ENCODE results near the gene SPEF2. TPM values are rescaled to one million over a fixed set of nuclear protein-coding genes. Genes with fewer than 3 reads are reported as not detected.

SPEF2 gene, protein sequence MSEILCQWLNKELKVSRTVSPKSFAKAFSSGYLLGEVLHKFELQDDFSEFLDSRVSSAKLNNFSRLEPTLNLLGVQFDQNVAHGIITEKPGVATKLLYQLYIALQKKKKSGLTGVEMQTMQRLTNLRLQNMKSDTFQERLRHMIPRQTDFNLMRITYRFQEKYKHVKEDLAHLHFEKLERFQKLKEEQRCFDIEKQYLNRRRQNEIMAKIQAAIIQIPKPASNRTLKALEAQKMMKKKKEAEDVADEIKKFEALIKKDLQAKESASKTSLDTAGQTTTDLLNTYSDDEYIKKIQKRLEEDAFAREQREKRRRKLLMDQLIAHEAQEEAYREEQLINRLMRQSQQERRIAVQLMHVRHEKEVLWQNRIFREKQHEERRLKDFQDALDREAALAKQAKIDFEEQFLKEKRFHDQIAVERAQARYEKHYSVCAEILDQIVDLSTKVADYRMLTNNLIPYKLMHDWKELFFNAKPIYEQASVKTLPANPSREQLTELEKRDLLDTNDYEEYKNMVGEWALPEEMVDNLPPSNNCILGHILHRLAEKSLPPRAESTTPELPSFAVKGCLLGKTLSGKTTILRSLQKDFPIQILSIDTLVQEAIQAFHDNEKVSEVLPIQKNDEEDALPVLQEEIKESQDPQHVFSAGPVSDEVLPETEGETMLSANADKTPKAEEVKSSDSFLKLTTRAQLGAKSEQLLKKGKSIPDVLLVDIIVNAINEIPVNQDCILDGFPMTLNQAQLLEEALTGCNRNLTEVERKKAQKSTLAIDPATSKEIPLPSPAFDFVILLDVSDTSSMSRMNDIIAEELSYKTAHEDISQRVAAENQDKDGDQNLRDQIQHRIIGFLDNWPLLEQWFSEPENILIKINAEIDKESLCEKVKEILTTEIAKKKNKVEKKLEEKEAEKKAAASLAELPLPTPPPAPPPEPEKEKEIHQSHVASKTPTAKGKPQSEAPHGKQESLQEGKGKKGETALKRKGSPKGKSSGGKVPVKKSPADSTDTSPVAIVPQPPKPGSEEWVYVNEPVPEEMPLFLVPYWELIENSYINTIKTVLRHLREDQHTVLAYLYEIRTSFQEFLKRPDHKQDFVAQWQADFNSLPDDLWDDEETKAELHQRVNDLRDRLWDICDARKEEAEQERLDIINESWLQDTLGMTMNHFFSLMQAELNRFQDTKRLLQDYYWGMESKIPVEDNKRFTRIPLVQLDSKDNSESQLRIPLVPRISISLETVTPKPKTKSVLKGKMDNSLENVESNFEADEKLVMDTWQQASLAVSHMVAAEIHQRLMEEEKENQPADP (N-terminal part only)
- 1 to 10 TPM; 2.4 to 7.9 TPM for total RNA-seq

DNA sequence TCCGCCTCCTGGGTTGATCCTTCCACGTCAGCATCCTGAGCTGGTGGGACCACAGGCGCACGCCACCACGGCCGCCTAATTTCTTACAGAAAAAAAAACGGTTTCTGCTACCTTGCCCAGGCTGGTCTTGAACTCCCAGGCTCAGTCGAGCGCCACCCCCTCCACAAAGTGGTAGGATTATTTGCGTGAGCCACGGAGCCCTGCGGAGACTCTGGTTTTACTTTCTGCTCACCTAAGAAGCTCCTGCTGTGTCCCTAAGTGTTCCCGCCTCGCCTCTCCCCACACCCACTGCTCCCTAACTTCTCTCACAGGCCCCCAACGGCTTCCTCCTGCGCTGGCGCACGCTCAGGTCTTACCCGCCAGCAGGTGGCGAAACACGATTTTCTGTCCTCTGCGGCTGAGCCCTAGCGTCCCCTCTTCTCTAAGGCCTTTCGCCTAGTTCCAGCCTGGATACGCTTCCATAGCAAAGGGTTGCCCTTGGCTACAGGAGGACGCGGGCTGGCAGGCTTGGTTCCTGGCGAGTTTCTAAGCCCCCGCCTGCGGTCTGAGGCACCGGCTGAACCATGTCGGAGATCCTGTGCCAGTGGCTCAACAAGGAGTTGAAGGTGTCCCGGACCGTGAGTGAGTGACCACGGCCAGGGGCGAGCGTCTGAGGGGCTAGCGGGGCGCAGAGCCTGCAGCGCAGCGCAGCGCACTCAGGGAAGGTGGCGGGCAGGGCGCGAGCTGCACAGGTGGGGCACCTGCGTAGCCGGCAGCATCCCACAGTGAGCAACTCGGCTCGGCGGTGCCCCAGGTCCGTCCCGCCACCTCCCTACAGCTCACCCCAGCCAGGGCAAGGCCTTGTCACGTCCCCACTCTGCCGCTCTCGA, at the start of gene SPEF2:
TSS of gene SPEF2 (plus strand) at position 429 of the 869 bp plus-strand sequence. CDS start at position 564, 135 bp downstream.
- Histone ChIP-seq H3K4me3 (peak within 1 kb of the TSS; percentile 48 to 64), H3K27ac (peak within 1 kb of the TSS; percentile 12 to 16), H3K27me3 (replicated peaks; ENCODE audit: insufficient read depth) (no peaks in the 10 kb centered on the region), H3K36me3 (no peaks in the 10 kb centered on the region), H3K4me1 (replicated peaks) (no peaks in the 10 kb centered on the region), H3K9me3 (no peaks in the 10 kb centered on the region)
- 4% methylated on average over 54 of the region's 55 CpGs for WGBS
- DNase-seq (ENCODE audit: low spot score) = peak; percentile 72
- intact Hi-C loops (cut with DNase I) = loop anchor here (2.0 kb wide), 1 partner anchor 309 kb away; no protein-coding TSS in a partner anchor
- TF ChIP-seq, protein P1, sequence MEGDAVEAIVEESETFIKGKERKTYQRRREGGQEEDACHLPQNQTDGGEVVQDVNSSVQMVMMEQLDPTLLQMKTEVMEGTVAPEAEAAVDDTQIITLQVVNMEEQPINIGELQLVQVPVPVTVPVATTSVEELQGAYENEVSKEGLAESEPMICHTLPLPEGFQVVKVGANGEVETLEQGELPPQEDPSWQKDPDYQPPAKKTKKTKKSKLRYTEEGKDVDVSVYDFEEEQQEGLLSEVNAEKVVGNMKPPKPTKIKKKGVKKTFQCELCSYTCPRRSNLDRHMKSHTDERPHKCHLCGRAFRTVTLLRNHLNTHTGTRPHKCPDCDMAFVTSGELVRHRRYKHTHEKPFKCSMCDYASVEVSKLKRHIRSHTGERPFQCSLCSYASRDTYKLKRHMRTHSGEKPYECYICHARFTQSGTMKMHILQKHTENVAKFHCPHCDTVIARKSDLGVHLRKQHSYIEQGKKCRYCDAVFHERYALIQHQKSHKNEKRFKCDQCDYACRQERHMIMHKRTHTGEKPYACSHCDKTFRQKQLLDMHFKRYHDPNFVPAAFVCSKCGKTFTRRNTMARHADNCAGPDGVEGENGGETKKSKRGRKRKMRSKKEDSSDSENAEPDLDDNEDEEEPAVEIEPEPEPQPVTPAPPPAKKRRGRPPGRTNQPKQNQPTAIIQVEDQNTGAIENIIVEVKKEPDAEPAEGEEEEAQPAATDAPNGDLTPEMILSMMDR (IDR thresholded peaks at IDR 0.05) = peak; percentile 45 to 75 (median 64)
- TF ChIP-seq POLR2AphosphoS5 (IDR thresholded peaks at IDR 0.05) (peak; percentile 52), POLR2A (IDR thresholded peaks at IDR 0.05) (no peak)

DNA sequence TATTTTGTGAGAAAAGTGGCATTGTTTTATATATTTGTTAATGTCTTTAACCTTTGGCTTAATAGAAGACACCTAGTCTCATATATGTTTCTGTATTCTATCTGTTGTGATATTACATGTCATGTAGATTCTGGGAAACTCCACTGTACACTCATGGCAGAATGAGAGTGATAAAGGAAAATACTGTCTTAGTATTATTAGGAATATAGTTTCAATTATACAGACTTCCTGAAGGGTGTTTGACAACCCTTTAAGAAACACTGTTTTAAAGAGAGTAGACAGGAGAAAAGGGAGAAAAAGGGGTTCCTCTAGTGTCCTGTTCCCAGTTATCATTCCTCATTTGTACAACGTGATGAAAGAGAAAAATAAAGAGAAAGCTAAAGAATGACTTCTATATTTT, 42.1 kb upstream of the SPEF2 start:
- no peak overlapping the region for H3K4me3 ChIP-seq
- H3K4me1 ChIP-seq (replicated peaks) = no peaks in the 10 kb centered on the region
- 63% methylated on average over 1 of the region's 1 CpG for WGBS
- intact Hi-C loops (cut with DNase I) = no loop called here
- no peaks in the 10 kb centered on the region for H3K27me3 ChIP-seq (replicated peaks; ENCODE audit: insufficient read depth)
- H3K27ac ChIP-seq = no peak overlapping the region
- TF ChIP-seq POLR2AphosphoS5 (IDR thresholded peaks at IDR 0.05) (no peak), POLR2A (IDR thresholded peaks at IDR 0.05) (no peak)
- TF ChIP-seq, protein P1 (IDR thresholded peaks at IDR 0.05) = no peak
- H3K36me3 ChIP-seq = no peaks in the 10 kb centered on the region
- no peak for DNase-seq (ENCODE audit: low spot score)
- no peaks in the 10 kb centered on the region for H3K9me3 ChIP-seq

DNA sequence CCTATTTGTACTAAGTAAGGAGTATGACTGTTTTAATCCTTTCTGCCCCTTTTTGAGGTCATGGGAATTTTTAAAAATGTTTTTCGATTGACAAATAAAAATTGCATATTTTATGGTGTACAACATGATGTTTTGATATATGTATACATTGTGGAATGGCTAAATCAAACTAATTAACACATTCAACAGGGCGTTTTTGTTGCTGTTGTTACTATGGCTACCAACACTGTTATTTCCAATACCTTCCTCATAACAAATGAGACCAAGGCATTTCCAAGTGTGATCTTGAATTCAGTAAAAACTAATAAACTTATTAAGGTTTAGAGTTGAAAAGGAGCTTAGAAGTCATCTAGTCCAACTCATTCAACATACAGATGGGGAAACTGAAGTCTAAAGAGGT, 30.2 kb upstream of the SPEF2 start:
- intact Hi-C loops (cut with DNase I) = no loop called here
- Histone ChIP-seq H3K27ac (no peak overlapping the region), H3K4me1 (replicated peaks) (no peaks in the 10 kb centered on the region), H3K36me3 (no peaks in the 10 kb centered on the region), H3K4me3 (no peak overlapping the region), H3K9me3 (no peaks in the 10 kb centered on the region), H3K27me3 (replicated peaks; ENCODE audit: insufficient read depth) (no peaks in the 10 kb centered on the region)
- DNase-seq (ENCODE audit: low spot score) = no peak
- 82% methylated on average over 2 of the region's 2 CpGs for WGBS
- TF ChIP-seq POLR2AphosphoS5 (IDR thresholded peaks at IDR 0.05) (no peak), POLR2A (IDR thresholded peaks at IDR 0.05) (no peak)
- TF ChIP-seq, protein P1 (IDR thresholded peaks at IDR 0.05) = no peak

DNA sequence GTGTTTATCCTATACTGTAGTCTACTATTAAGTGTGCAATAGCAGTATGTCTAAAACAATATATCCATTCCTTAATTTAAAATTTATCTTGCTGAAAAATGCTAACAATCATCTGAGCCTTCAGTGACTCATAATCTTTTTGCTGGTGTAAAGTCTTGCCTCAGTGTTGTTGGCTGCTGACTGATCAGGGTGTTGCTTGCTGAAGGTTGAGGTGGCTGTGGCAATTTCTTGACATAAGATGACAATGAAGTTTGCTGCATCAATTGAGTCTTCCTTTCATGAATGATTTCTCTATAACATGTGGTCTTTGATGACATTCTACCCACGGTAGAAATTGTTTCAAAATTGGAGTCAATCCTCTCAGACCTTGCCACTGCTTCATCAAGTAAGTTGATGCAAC, 24.3 kb upstream of the SPEF2 start:
- intact Hi-C loops (cut with DNase I) = no loop called here

More for the DNA sequence above, 24.3 kb upstream of the SPEF2 start:
- no peak for DNase-seq (ENCODE audit: low spot score)
- Histone ChIP-seq H3K4me3 (no peak overlapping the region), H3K4me1 (replicated peaks) (no peaks in the 10 kb centered on the region), H3K9me3 (no peaks in the 10 kb centered on the region), H3K36me3 (no peaks in the 10 kb centered on the region), H3K27ac (no peak overlapping the region), H3K27me3 (replicated peaks; ENCODE audit: insufficient read depth) (no peaks in the 10 kb centered on the region)
- 63% methylated on average over 1 of the region's 1 CpG for WGBS
- TF ChIP-seq POLR2AphosphoS5 (IDR thresholded peaks at IDR 0.05) = no peak
- TF ChIP-seq POLR2A (IDR thresholded peaks at IDR 0.05) = no peak
